ENCODE data around the gene GNG7. TPM values are rescaled to one million over a fixed set of nuclear protein-coding genes. Genes with fewer than 3 reads are reported as not detected.
"Not testable (repeated sequence)": the region's sequence is repeated elsewhere in the genome, so short reads cannot be mapped to it uniquely, and the experiment has no call there.

Gene GNG7
- total and polyA plus RNA-seq, 7 donors, result 1.2 to 8.0 (median 2.6) TPM

- H3K27me3 ChIP-seq, result no peaks in the 10 kb centered on the region
- H3K9me3 ChIP-seq, result no peaks in the 10 kb centered on the region
- intact Hi-C loops (cut with DNase I), result loop anchor here (1.0 to 2.0 kb wide), 2 partner anchors 67 to 126 kb away; no protein-coding TSS in a partner anchor
- H3K4me3 ChIP-seq, result peak overlapping the region; percentile 71 to 97 (median 94)
- DNase-seq, result peak; percentile 77
- H3K27ac ChIP-seq, result peak overlapping the region; percentile 91 to 96 (median 94)
- WGBS, 2 donors, result 0 to 1% methylated on average over 42 of the region's 42 CpGs
- H3K4me1 ChIP-seq, result peaks cover 0 to 35% (median 20%) of the 10 kb centered on the region in 4 donors
- peaks cover 0 to 14% (median 4%) of the 10 kb centered on the region in 4 donors for H3K36me3 ChIP-seq
- no peak for TF ChIP-seq POLR2A (IDR thresholded peaks at IDR 0.05)
- no peak for TF ChIP-seq CTCF (IDR thresholded peaks at IDR 0.05)
- TF ChIP-seq POLR2AphosphoS5 (IDR thresholded peaks at IDR 0.05), result no peak
- TF ChIP-seq EP300 (IDR thresholded peaks at IDR 0.05), result no peak
Observed at GRCh38 chr19:2476451-2477140, 225.9 kb downstream of the GNG7 start.

- Histone ChIP-seq H3K4me1 (peaks cover 0 to 35% (median 20%) of the 10 kb centered on the region in 4 donors), H3K9me3 (no peaks in the 10 kb centered on the region), H3K27ac (peak within 1 kb of the TSS; percentile 91 to 96 (median 94)), H3K27me3 (no peaks in the 10 kb centered on the region), H3K4me3 (peak within 1 kb of the TSS; percentile 71 to 97 (median 94)), H3K36me3 (peaks cover 0 to 14% (median 4%) of the 10 kb centered on the region in 4 donors)
- DNase-seq, result peak; percentile 99
- intact Hi-C loops (cut with DNase I), result loop anchor here (1.0 to 2.0 kb wide), 3 partner anchors 67 to 135 kb away; no protein-coding TSS in a partner anchor
- peak; percentile 100 for TF ChIP-seq POLR2A (IDR thresholded peaks at IDR 0.05)
- TF ChIP-seq POLR2AphosphoS5 (IDR thresholded peaks at IDR 0.05), result peak; percentile 100
- TF ChIP-seq EP300 (IDR thresholded peaks at IDR 0.05), result peak in 2 of 4 donors; percentile 42 to 73
- no peak for TF ChIP-seq CTCF (IDR thresholded peaks at IDR 0.05)
- 1% methylated on average over 70 of the region's 70 CpGs for whole genome bisulfite sequencing, 2 donors
Observed at GRCh38 chr19:2475702-2476450, 226.6 kb downstream of the GNG7 start, which contains the start of gene GADD45B. Gene GADD45B, plus strand, starts transcription at chr19:2476127. Its CDS starts 232 bp downstream, at chr19:2476359.

- no peak for TF ChIP-seq CTCF (IDR thresholded peaks at IDR 0.05)
- peak in 1 of 4 donors; percentile 0 for TF ChIP-seq POLR2AphosphoS5 (IDR thresholded peaks at IDR 0.05)
Observed at GRCh38 chr19:2475018-2475701, 227.3 kb downstream of the GNG7 start.

GRCh38 chr19:2474232-2475017 is 228.1 kb downstream of the GNG7 start:
- Histone ChIP-seq H3K27me3 (no peaks in the 10 kb centered on the region), H3K4me3 (peak overlapping the region; percentile 35 to 94 (median 82)), H3K27ac (peak overlapping the region; percentile 91 to 96 (median 94)), H3K4me1 (peaks cover 0 to 33% (median 20%) of the 10 kb centered on the region in 4 donors), H3K36me3 (peaks cover 0 to 14% (median 4%) of the 10 kb centered on the region in 4 donors), H3K9me3 (no peaks in the 10 kb centered on the region)
- intact Hi-C loops (cut with DNase I), result loop anchor here (1.0 kb wide), 2 partner anchors 105 to 137 kb away; no protein-coding TSS in a partner anchor
- 3 to 7% methylated on average over 60 of the region's 60 CpGs for WGBS, 2 donors
- peak; percentile 92 for DNase-seq
- peak; percentile 94 to 100 (median 98) for TF ChIP-seq CTCF (IDR thresholded peaks at IDR 0.05)
- TF ChIP-seq POLR2A (IDR thresholded peaks at IDR 0.05), result no peak
- TF ChIP-seq POLR2AphosphoS5 (IDR thresholded peaks at IDR 0.05), result peak in 3 of 4 donors; percentile 55 to 73 (median 62)
- peak in 2 of 4 donors; percentile 8 to 20 for TF ChIP-seq EP300 (IDR thresholded peaks at IDR 0.05)

More at GRCh38 chr19:2475018-2475701, 227.3 kb downstream of the GNG7 start:
- Histone ChIP-seq H3K9me3 (no peaks in the 10 kb centered on the region), H3K27me3 (no peaks in the 10 kb centered on the region), H3K4me1 (peaks cover 0 to 35% (median 20%) of the 10 kb centered on the region in 4 donors), H3K36me3 (peaks cover 0 to 14% (median 4%) of the 10 kb centered on the region in 4 donors), H3K27ac (peak overlapping the region; percentile 91 to 96 (median 94)), H3K4me3 (peak overlapping the region; percentile 35 to 94 (median 82))
- intact Hi-C loops (cut with DNase I), result loop anchor here (1.0 kb wide), 1 partner anchor 136 kb away; no protein-coding TSS in a partner anchor
- peak; percentile 82 for DNase-seq
- 1% methylated on average over 45 of the region's 45 CpGs for WGBS, 2 donors

- H3K36me3 ChIP-seq; H3K4me1 ChIP-seq; DNase-seq; H3K9me3 ChIP-seq; H3K27me3 ChIP-seq; intact Hi-C loops (cut with DNase I); H3K4me3 ChIP-seq; H3K27ac ChIP-seq: not testable (repeated sequence)
- WGBS, 2 donors, result 86 to 88% methylated on average over 8 of the region's 8 CpGs
Observed at GRCh38 chr19:2469915-2470200, 232.6 kb downstream of the GNG7 start.
